ENCODE measurements around the gene CHD2. TPM values are rescaled to one million over a fixed set of nuclear protein-coding genes. Genes with fewer than 3 reads are reported as not detected.

The CHD2 gene
- total and polyA plus RNA-seq, 8 donors, result 21.5 to 833 (median 131) TPM

GRCh38 chr15:92901995-92902394 is 1.9 kb downstream of the CHD2 start:
- Histone ChIP-seq H3K27me3 (no peaks in the 10 kb centered on the region), H3K4me3 (peak overlapping the region; percentile 55 to 66 (median 62)), H3K9me3 (no peaks in the 10 kb centered on the region), H3K27ac (peak overlapping the region in 4 of 5 donors; percentile 96 to 99 (median 96)), H3K4me1 (peaks cover 5 to 64% (median 42%) of the 10 kb centered on the region in 4 donors), H3K36me3 (peaks cover 0 to 14% (median 9%) of the 10 kb centered on the region in 4 donors)
- no peak for DNase-seq
- TF ChIP-seq POLR2AphosphoS5 (IDR thresholded peaks at IDR 0.05), result no peak
- no peak for TF ChIP-seq POLR2A (IDR thresholded peaks at IDR 0.05)
- no peak for TF ChIP-seq CTCF (IDR thresholded peaks at IDR 0.05)
- no peak for TF ChIP-seq EP300 (IDR thresholded peaks at IDR 0.05)
- WGBS, 5 donors, result 0 to 1% (median 0%) methylated on average over 2 of the region's 2 CpGs
- intact Hi-C loops (cut with DNase I; ENCODE audit: low total_unique reads), result no loop called here

- TF ChIP-seq POLR2A (IDR thresholded peaks at IDR 0.05) (no peak), POLR2AphosphoS5 (IDR thresholded peaks at IDR 0.05) (no peak), EP300 (IDR thresholded peaks at IDR 0.05) (no peak), CTCF (IDR thresholded peaks at IDR 0.05) (no peak)
- H3K36me3 ChIP-seq, result peaks cover 0 to 7% (median 3%) of the 10 kb centered on the region in 4 donors
- intact Hi-C loops (cut with DNase I; ENCODE audit: low total_unique reads), result no loop called here
- WGBS, 5 donors, result 1 to 3% (median 1%) methylated on average over 4 of the region's 4 CpGs
- no peaks in the 10 kb centered on the region for H3K9me3 ChIP-seq
- no peaks in the 10 kb centered on the region for H3K27me3 ChIP-seq
- H3K27ac ChIP-seq, result peak overlapping the region in 4 of 5 donors; percentile 96 to 99 (median 96)
- DNase-seq, result no peak
- peaks cover 14 to 64% (median 48%) of the 10 kb centered on the region in 4 donors for H3K4me1 ChIP-seq
- peak overlapping the region; percentile 55 to 66 (median 62) for H3K4me3 ChIP-seq
These were observed 2.8 kb downstream of the CHD2 start for GRCh38 chr15:92902737-92903593.

- DNase-seq, result no peak
- no peaks in the 10 kb centered on the region for H3K27me3 ChIP-seq
- 2 to 5% (median 2%) methylated on average over 8 of the region's 8 CpGs for WGBS, 5 donors
- H3K4me3 ChIP-seq, result peak overlapping the region; percentile 55 to 66 (median 62)
- H3K9me3 ChIP-seq, result no peaks in the 10 kb centered on the region
- peaks cover 20 to 64% (median 52%) of the 10 kb centered on the region in 4 donors for H3K4me1 ChIP-seq
- TF ChIP-seq POLR2A (IDR thresholded peaks at IDR 0.05) (no peak), EP300 (IDR thresholded peaks at IDR 0.05) (no peak), POLR2AphosphoS5 (IDR thresholded peaks at IDR 0.05) (no peak), CTCF (IDR thresholded peaks at IDR 0.05) (no peak)
- peaks cover 0 to under 1% (median 0%) of the 10 kb centered on the region in 4 donors for H3K36me3 ChIP-seq
- H3K27ac ChIP-seq, result peak overlapping the region; percentile 95 to 99 (median 96)
- intact Hi-C loops (cut with DNase I; ENCODE audit: low total_unique reads), result no loop called here
These were observed 3.5 kb downstream of the CHD2 start for GRCh38 chr15:92903631-92903965.

GRCh38 chr15:92903966-92904721 is 4.0 kb downstream of the CHD2 start:
- H3K27me3 ChIP-seq, result no peaks in the 10 kb centered on the region
- peaks cover 25 to 64% (median 52%) of the 10 kb centered on the region in 4 donors for H3K4me1 ChIP-seq
- H3K4me3 ChIP-seq, result peak overlapping the region; percentile 55 to 66 (median 62)
- H3K27ac ChIP-seq, result peak overlapping the region; percentile 96 to 99 (median 97)
- peak; percentile 99 to 100 for DNase-seq
- intact Hi-C loops (cut with DNase I; ENCODE audit: low total_unique reads), result no loop called here
- no peaks in the 10 kb centered on the region for H3K9me3 ChIP-seq
- TF ChIP-seq POLR2AphosphoS5 (IDR thresholded peaks at IDR 0.05), result peak; percentile 97 to 98 (median 98)
- TF ChIP-seq EP300 (IDR thresholded peaks at IDR 0.05), result peak; percentile 91
- TF ChIP-seq POLR2A (IDR thresholded peaks at IDR 0.05), result peak in 2 of 4 donors; percentile 47 to 86
- peak in 1 of 7 experiments; percentile 8 for TF ChIP-seq CTCF (IDR thresholded peaks at IDR 0.05)
- no peaks in the 10 kb centered on the region for H3K36me3 ChIP-seq
- 0% methylated on average over 30 to 47 of the region's 47 CpGs for WGBS, 5 donors
